ENCODE measurements around the gene SLC26A9. TPM values are rescaled to one million over a fixed set of nuclear protein-coding genes. Genes with fewer than 3 reads are reported as not detected.

Gene SLC26A9
- total RNA-seq, 1 donor from 2014 or later, result not detected

DNA sequence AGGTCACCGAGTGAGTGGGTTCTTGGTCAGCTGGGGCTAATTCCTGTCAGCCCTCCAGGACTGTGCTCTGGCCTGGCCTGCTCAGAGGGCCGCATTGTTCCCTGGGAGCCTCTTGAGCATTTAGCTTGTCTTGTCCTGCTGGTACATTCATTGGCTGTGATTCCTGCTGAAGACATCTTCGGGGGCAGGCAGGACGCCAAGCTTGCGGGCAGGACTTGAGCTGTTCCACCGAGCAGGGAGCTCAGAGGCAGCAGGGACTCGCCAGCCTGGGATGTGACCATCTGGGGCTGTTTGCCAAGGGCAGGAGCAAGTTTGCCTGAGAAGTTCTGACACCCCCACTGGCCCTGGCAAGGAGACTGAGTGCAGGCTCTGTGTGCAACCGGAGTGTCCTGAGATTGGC is 7.0 kb upstream of the SLC26A9 start:
- Histone ChIP-seq H3K9ac (no peak overlapping the region), H4K20me1 (ENCODE audit: low read depth) (no peaks in the 10 kb centered on the region), H3K79me2 (ENCODE audit: low read depth) (no peaks in the 10 kb centered on the region), H3K4me2 (no peak overlapping the region), H3K27me3 (no peaks in the 10 kb centered on the region), H3K9me3 (ENCODE audit: low read depth) (no peaks in the 10 kb centered on the region), H3K36me3 (no peaks in the 10 kb centered on the region), H3K4me1 (no peaks in the 10 kb centered on the region), H3K27ac (no peak overlapping the region), H3F3A (ENCODE audit: low read depth) (no peaks in the 10 kb centered on the region), H3K4me3 (no peak overlapping the region), H2AFZ (replicated peaks) (no peak overlapping the region)
- TF ChIP-seq EZH2 (IDR thresholded peaks at IDR 0.05), result no peak
- no peak for TF ChIP-seq EZH2phosphoT487 (IDR thresholded peaks at IDR 0.05)
- TF ChIP-seq CTCF (IDR thresholded peaks at IDR 0.05), result no peak
- Mint-ChIP-seq H3K4me1 (peaks cover 6% of the 10 kb centered on the region), H3K27me3 (ENCODE audit: insufficient read depth, low read depth) (peaks cover 5% of the 10 kb centered on the region), H3K4me3 (no peak overlapping the region), H3K27ac (no peak overlapping the region), H3K9me3 (no peaks in the 10 kb centered on the region), H3K36me3 (no peaks in the 10 kb centered on the region)
- no peak for DNase-seq (ENCODE audit: low spot score)

- Histone ChIP-seq H3K27me3 (no peaks in the 10 kb centered on the region), H3K79me2 (ENCODE audit: low read depth) (no peaks in the 10 kb centered on the region), H3K9me3 (ENCODE audit: low read depth) (no peaks in the 10 kb centered on the region), H4K20me1 (ENCODE audit: low read depth) (no peaks in the 10 kb centered on the region), H3K36me3 (no peaks in the 10 kb centered on the region), H3K4me1 (no peaks in the 10 kb centered on the region), H3K27ac (no peak overlapping the region), H2AFZ (replicated peaks) (no peak overlapping the region), H3K4me3 (no peak overlapping the region), H3K4me2 (no peak overlapping the region), H3K9ac (no peak overlapping the region), H3F3A (ENCODE audit: low read depth) (no peaks in the 10 kb centered on the region)
- H3K4me3 Mint-ChIP-seq, result no peak overlapping the region
- H3K27me3 Mint-ChIP-seq (ENCODE audit: insufficient read depth, low read depth), result peaks cover 5% of the 10 kb centered on the region
- no peak for TF ChIP-seq CTCF (IDR thresholded peaks at IDR 0.05)
- H3K27ac Mint-ChIP-seq, result no peak overlapping the region
- DNase-seq (ENCODE audit: low spot score), result no peak
- H3K4me1 Mint-ChIP-seq, result peaks cover 6% of the 10 kb centered on the region
- H3K36me3 Mint-ChIP-seq, result no peaks in the 10 kb centered on the region
- H3K9me3 Mint-ChIP-seq, result no peaks in the 10 kb centered on the region
Observed at GRCh38 chr1:205949753-205950152, 6.5 kb upstream of the SLC26A9 start.

GRCh38 chr1:205948886-205949285 is 5.6 kb upstream of the SLC26A9 start:
- Mint-ChIP-seq H3K36me3 (no peaks in the 10 kb centered on the region), H3K27ac (no peak overlapping the region), H3K9me3 (no peaks in the 10 kb centered on the region), H3K4me3 (no peak overlapping the region), H3K4me1 (peaks cover 8% of the 10 kb centered on the region), H3K27me3 (ENCODE audit: insufficient read depth, low read depth) (peaks cover 5% of the 10 kb centered on the region)
- Histone ChIP-seq H4K20me1 (ENCODE audit: low read depth) (no peaks in the 10 kb centered on the region), H3K79me2 (ENCODE audit: low read depth) (no peaks in the 10 kb centered on the region), H3K4me2 (no peak overlapping the region), H3K9me3 (ENCODE audit: low read depth) (no peaks in the 10 kb centered on the region), H3K27ac (no peak overlapping the region), H3F3A (ENCODE audit: low read depth) (no peaks in the 10 kb centered on the region), H3K4me3 (no peak overlapping the region), H3K9ac (no peak overlapping the region), H3K36me3 (no peaks in the 10 kb centered on the region), H3K4me1 (peaks cover under 1% of the 10 kb centered on the region), H3K27me3 (no peaks in the 10 kb centered on the region), H2AFZ (replicated peaks) (no peak overlapping the region)
- no peak for DNase-seq (ENCODE audit: low spot score)
- no peak for TF ChIP-seq EZH2phosphoT487 (IDR thresholded peaks at IDR 0.05)

GRCh38 chr1:205948039-205948438 is 4.8 kb upstream of the SLC26A9 start:
- Histone ChIP-seq H3K36me3 (no peaks in the 10 kb centered on the region), H4K20me1 (ENCODE audit: low read depth) (no peaks in the 10 kb centered on the region), H3K4me2 (no peak overlapping the region), H3K9me3 (ENCODE audit: low read depth) (no peaks in the 10 kb centered on the region), H3F3A (ENCODE audit: low read depth) (no peaks in the 10 kb centered on the region), H3K9ac (no peak overlapping the region), H3K4me3 (no peak overlapping the region), H3K4me1 (peaks cover 9% of the 10 kb centered on the region), H3K79me2 (ENCODE audit: low read depth) (no peaks in the 10 kb centered on the region), H2AFZ (replicated peaks) (no peak overlapping the region), H3K27ac (no peak overlapping the region), H3K27me3 (no peaks in the 10 kb centered on the region)
- DNase-seq (ENCODE audit: low spot score), result no peak
- Mint-ChIP-seq H3K9me3 (no peaks in the 10 kb centered on the region), H3K36me3 (no peaks in the 10 kb centered on the region), H3K27me3 (ENCODE audit: insufficient read depth, low read depth) (peaks cover 7% of the 10 kb centered on the region), H3K27ac (no peak overlapping the region), H3K4me1 (peaks cover 10% of the 10 kb centered on the region), H3K4me3 (no peak overlapping the region)
- no peak for TF ChIP-seq EZH2phosphoT487 (IDR thresholded peaks at IDR 0.05)
- TF ChIP-seq EZH2 (IDR thresholded peaks at IDR 0.05), result no peak
- no peak for TF ChIP-seq CTCF (IDR thresholded peaks at IDR 0.05)
